ENCODE results near the gene POLRMT. TPM values are rescaled to one million over a fixed set of nuclear protein-coding genes. Genes with fewer than 3 reads are reported as not detected.

Gene POLRMT
- total and polyA plus RNA-seq, 2 experiments from 2014 or later = 103 to 121 TPM

DNA sequence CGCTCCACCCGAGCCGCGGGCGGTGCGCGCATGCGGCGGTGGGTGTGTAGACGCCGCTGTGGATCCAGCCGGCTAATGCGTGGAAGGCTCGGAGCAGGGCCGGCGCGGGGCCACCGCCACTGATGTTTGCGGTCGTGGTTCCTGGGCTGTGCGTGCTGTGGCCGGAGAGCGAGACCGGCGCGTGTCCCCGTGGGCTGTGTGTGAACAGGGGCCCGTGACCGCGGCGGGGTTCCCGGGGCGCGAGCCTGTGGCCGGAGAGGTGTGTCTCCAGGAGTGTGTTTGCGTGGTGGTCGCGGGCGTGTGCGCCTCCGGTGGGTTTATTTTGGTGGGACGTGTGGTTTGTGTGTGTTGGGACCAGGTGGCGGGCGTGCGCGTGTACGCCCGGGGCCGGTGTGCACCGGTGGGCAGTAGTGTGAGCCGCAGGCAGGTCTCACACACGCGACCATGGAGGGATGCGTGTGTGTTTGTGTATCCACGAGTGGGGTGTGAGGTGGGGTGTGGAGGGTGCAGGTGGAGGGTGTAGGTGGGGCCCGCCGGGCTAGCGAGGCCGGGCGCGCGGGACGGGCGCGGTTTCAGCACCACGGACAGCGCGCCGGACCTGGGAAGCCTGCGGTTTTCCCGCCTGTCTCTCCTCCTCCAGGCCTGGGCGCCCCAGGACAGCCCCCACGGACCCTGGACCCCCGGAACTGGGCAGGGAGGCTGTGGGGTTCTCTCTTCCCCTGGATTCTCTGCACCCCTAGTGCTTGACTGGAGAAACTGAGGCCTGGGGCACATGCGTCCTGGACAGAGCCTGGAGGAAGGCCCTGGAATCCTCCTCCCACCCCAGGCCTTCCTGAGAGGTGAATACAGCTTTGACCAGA is 42.0 kb downstream of the POLRMT start:
- H3K36me3 ChIP-seq = no peaks in the 10 kb centered on the region
- peaks cover 55% of the 10 kb centered on the region for H3K27me3 ChIP-seq
- peak; percentile 29 to 84 for DNase-seq (ENCODE audit: low read depth in 1 of 2, low spot score in 1 of 2)
- H3K4me1 ChIP-seq (ENCODE audit: low read depth) = peaks cover 2% of the 10 kb centered on the region
- H3K9me3 ChIP-seq (ENCODE audit: low read depth) = no peaks in the 10 kb centered on the region
- no peak overlapping the region for H3K4me3 ChIP-seq
- TF ChIP-seq CTCF (IDR thresholded peaks at IDR 0.05; ENCODE audit: low read depth, low read length) = no peak
- no peak overlapping the region for H3K27ac ChIP-seq

GRCh38 chr19:590750-591098 is 42.6 kb downstream of the POLRMT start:
- no peak for DNase-seq (ENCODE audit: low read depth in 1 of 2, low spot score in 1 of 2)
- Histone ChIP-seq H3K36me3 (no peaks in the 10 kb centered on the region), H3K27me3 (peaks cover 49% of the 10 kb centered on the region), H3K27ac (no peak overlapping the region), H3K4me3 (peak overlapping the region; percentile 24), H3K4me1 (ENCODE audit: low read depth) (peaks cover 2% of the 10 kb centered on the region), H3K9me3 (ENCODE audit: low read depth) (no peaks in the 10 kb centered on the region)
- no peak for TF ChIP-seq CTCF (IDR thresholded peaks at IDR 0.05; ENCODE audit: low read depth, low read length)

DNA sequence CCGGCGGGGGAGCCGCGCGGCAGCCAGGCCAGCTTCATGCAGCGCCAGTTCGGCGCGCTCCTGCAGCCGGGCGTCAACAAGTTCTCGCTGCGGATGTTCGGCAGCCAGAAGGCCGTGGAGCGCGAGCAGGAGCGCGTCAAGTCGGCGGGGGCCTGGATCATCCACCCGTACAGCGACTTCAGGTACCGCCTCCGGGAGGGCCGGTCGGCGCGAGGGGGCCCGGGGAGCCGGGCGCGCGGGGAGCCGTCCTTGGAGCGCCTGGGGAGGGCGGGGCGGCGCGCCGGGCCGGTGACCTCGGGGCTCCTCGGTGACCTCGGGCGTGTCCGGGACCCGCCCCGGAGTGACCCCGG is 43.0 kb downstream of the POLRMT start:
- TF ChIP-seq CTCF (IDR thresholded peaks at IDR 0.05; ENCODE audit: low read depth, low read length) = no peak
- peaks cover 48% of the 10 kb centered on the region for H3K27me3 ChIP-seq
- peaks cover 2% of the 10 kb centered on the region for H3K4me1 ChIP-seq (ENCODE audit: low read depth)
- H3K9me3 ChIP-seq (ENCODE audit: low read depth) = no peaks in the 10 kb centered on the region
- H3K36me3 ChIP-seq = no peaks in the 10 kb centered on the region
- H3K27ac ChIP-seq = no peak overlapping the region
- DNase-seq (ENCODE audit: low read depth in 1 of 2, low spot score in 1 of 2) = peak; percentile 56 to 57
- peak overlapping the region; percentile 24 for H3K4me3 ChIP-seq

GRCh38 chr19:589693-590395 is 43.5 kb downstream of the POLRMT start, which contains the start of gene HCN2:
Gene HCN2, plus strand, starts transcription at chr19:589881. Its CDS starts 65 bp downstream, at chr19:589946.
- Histone ChIP-seq H3K27ac (no peak within 1 kb of the TSS), H3K4me1 (ENCODE audit: low read depth) (peaks cover 2% of the 10 kb centered on the region), H3K9me3 (ENCODE audit: low read depth) (no peaks in the 10 kb centered on the region), H3K4me3 (peak within 1 kb of the TSS; percentile 33), H3K36me3 (no peaks in the 10 kb centered on the region), H3K27me3 (peaks cover 48% of the 10 kb centered on the region)
- peak in 1 of 2 donors; percentile 42 for DNase-seq (ENCODE audit: low read depth in 1 of 2, low spot score in 1 of 2)
- no peak for TF ChIP-seq CTCF (IDR thresholded peaks at IDR 0.05; ENCODE audit: low read depth, low read length)

GRCh38 chr19:588741-589692 is 44.3 kb downstream of the POLRMT start:
- DNase-seq (ENCODE audit: low read depth in 1 of 2, low spot score in 1 of 2) = peak in 1 of 2 donors; percentile 54
- H3K27me3 ChIP-seq = peaks cover 45% of the 10 kb centered on the region
- H3K36me3 ChIP-seq = no peaks in the 10 kb centered on the region
- H3K4me1 ChIP-seq (ENCODE audit: low read depth) = peaks cover 2% of the 10 kb centered on the region
- no peaks in the 10 kb centered on the region for H3K9me3 ChIP-seq (ENCODE audit: low read depth)
- H3K4me3 ChIP-seq = peak overlapping the region; percentile 33
- H3K27ac ChIP-seq = no peak overlapping the region
- no peak for TF ChIP-seq CTCF (IDR thresholded peaks at IDR 0.05; ENCODE audit: low read depth, low read length)
